ENCODE measurements around the gene TTLL6. TPM values are rescaled to one million over a fixed set of nuclear protein-coding genes. Genes with fewer than 3 reads are reported as not detected.

Gene TTLL6
- total and polyA plus RNA-seq, 2 donors (not counting 3 experiments of a cell fraction or from before 2014, with no cell fraction given) = not detected

DNA sequence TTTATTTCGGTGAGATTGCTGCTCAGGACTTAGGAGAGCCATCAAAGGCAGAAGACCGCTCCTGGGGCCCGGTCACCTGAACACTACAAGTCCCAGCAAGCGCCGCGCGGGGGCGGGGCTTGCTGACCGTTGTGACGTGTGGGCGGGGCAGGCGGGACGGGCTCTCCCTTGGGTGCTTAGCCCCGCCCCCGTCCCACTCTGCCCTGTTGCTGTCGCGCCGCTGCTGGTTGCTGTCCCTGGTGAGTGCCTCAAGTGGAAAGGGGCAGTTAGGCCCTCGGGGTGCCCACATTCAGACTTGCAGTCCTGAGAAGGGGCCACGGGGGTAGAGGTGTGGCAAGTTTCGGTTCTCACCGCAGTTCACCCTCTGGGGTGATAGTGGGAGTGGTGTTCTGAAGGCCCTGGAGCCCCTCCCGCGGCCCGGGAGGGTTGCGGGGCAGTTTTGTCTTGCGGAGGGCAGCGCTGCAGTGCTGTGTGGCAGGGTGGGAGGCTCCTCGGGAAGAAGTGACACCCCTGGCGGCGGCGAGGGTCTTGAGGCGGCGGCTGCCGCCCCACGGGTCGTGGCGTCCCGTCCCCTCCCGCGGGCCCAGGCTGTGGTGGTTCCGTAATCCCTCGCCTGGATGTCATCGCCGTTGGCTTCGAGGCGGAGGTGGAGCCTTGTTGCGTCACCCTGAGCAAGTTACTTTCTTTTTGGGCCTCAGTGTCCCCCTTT lies 14.0 kb upstream of the TTLL6 start, which contains the start of gene CALCOCO2:
CALCOCO2 (plus strand) TSS at position 196 of the 709 bp plus-strand sequence. CDS start 10,673 bp downstream, outside the sequence.
- no peak for TF ChIP-seq FOS (IDR thresholded peaks at IDR 0.05; ENCODE audit: borderline replicate concordance, insufficient read depth, low read length)
- no peak for TF ChIP-seq MYC (IDR thresholded peaks at IDR 0.05; ENCODE audit: low read depth, low read length)
- TF ChIP-seq GATA2 (IDR thresholded peaks at IDR 0.05; ENCODE audit: insufficient read depth, insufficient read length, low read depth, low read length) = no peak
- TF ChIP-seq, protein P1, sequence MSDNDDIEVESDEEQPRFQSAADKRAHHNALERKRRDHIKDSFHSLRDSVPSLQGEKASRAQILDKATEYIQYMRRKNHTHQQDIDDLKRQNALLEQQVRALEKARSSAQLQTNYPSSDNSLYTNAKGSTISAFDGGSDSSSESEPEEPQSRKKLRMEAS (IDR thresholded peaks at IDR 0.05; ENCODE audit: insufficient read depth, insufficient read length) = no peak
- peak; percentile 40 for TF ChIP-seq POLR2A (IDR thresholded peaks at IDR 0.05; ENCODE audit: low read depth, low read length)
- Histone ChIP-seq H2AFZ (ENCODE audit: low read depth, low read length) (peak within 1 kb of the TSS; percentile 83), H4K20me1 (replicated peaks; ENCODE audit: control insufficient read depth, extremely low read depth, insufficient read depth, low read length) (no peaks in the 10 kb centered on the region), H3K27ac (ENCODE audit: insufficient read depth, low read depth, low read length) (peak within 1 kb of the TSS; percentile 59), H3K4me3 (replicated peaks in 1 of 3; ENCODE audit: insufficient read depth in 1 of 3, low read depth in 1 of 3, low read length in 3 of 3) (peak within 1 kb of the TSS; percentile 66 to 98 (median 74)), H3K36me3 (ENCODE audit: control insufficient read depth in 2 of 2, extremely low read depth in 1 of 2, insufficient read depth in 2 of 2, low read length in 2 of 2) (no peaks in the 10 kb centered on the region), H3K9me3 (replicated peaks; ENCODE audit: control insufficient read depth, insufficient read depth, low read length) (no peaks in the 10 kb centered on the region), H3K9me1 (replicated peaks; ENCODE audit: control insufficient read depth, extremely low read depth, insufficient read depth, low read length) (no peaks in the 10 kb centered on the region), H3K79me2 (ENCODE audit: control insufficient read depth, insufficient read depth, low read length) (peaks cover 5% of the 10 kb centered on the region), H3K4me2 (ENCODE audit: insufficient read depth, low read length) (peak within 1 kb of the TSS; percentile 70), H3K27me3 (ENCODE audit: control insufficient read depth in 2 of 2, insufficient read depth in 2 of 2, low read length in 2 of 2) (no peaks in the 10 kb centered on the region), H3K9ac (replicated peaks; ENCODE audit: extremely low read depth, insufficient read depth, low read length) (peak within 1 kb of the TSS; percentile 76), H3K4me1 (ENCODE audit: control insufficient read depth, extremely low read depth, insufficient read depth, low read length) (peaks cover 2% of the 10 kb centered on the region)
- dilution Hi-C loops (cut with MboI; ENCODE audit: extremely low pct_ligation_motif_present, low sequenced_read_pairs) (no loop called here), intact Hi-C loops (cut with micrococcal nuclease) (no loop called here)
- TSS peak; percentile 52 for BruUV-seq (replicated peaks)
- DNase-seq (ENCODE audit: low read depth, low spot score) (peak; percentile 93), FAIRE-seq (peak; percentile 93)
- ChIA-PET CTCF (interaction anchor here (0.8 to 1.4 kb wide), 6 partner anchors 10 to 54 kb away, joined by 3 to 12 read pairs (median 4); partner anchors contain the start of gene TTLL6), POLR2A (no interaction called here)
